ENCODE data around the gene C6orf89. TPM values are rescaled to one million over a fixed set of nuclear protein-coding genes. Genes with fewer than 3 reads are reported as not detected.

The C6orf89 gene
- total and polyA plus RNA-seq, 4 donors, result 42.6 to 69.5 (median 50.4) TPM

DNA sequence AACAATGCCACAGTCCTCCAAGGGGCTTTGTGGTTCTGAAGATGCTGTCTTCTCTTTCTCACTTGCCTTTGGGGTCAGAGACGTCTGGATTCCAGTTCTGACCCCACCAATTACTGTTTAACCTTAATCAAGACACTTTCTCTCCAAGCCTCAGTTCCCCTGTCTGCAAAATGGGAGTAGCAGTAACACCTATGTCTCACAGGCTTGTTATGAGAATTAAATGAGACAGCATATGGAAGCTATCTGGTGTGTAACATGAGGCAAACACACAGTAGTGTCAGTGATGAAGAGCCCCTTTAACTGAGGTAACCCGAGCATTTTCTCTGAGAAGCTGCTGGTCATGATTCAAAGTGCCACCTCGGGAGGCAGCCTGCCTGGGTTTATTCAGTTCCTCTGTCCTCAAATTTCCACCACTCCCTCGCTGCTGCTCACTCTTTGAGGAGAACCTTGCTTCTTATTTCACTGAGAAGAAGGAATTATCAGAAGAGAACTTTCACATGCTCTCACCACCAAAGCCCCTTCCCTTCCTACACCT, 22.8 kb upstream of the C6orf89 start:
- H3K27ac ChIP-seq (ENCODE audit: low read depth, low read length), result no peak overlapping the region
- WGBS (ENCODE audit: insufficient coverage), result 81% methylated on average over 2 of the region's 4 CpGs
- H3K27me3 ChIP-seq (ENCODE audit: control insufficient read depth, insufficient read depth, low read length), result no peaks in the 10 kb centered on the region
- no peak overlapping the region for H3K4me3 ChIP-seq (ENCODE audit: low read depth, low read length)
- peaks cover 22% of the 10 kb centered on the region for H3K36me3 ChIP-seq (ENCODE audit: control insufficient read depth, insufficient read depth, low read length)
- peaks cover 4% of the 10 kb centered on the region for H3K4me1 ChIP-seq (ENCODE audit: control insufficient read depth, insufficient read depth, low read length)
- H3K9me3 ChIP-seq (ENCODE audit: control insufficient read depth, insufficient read depth, low read length), result no peaks in the 10 kb centered on the region
- no peak for DNase-seq (ENCODE audit: low read depth in 4 of 6, low spot score in 6 of 6)

DNA sequence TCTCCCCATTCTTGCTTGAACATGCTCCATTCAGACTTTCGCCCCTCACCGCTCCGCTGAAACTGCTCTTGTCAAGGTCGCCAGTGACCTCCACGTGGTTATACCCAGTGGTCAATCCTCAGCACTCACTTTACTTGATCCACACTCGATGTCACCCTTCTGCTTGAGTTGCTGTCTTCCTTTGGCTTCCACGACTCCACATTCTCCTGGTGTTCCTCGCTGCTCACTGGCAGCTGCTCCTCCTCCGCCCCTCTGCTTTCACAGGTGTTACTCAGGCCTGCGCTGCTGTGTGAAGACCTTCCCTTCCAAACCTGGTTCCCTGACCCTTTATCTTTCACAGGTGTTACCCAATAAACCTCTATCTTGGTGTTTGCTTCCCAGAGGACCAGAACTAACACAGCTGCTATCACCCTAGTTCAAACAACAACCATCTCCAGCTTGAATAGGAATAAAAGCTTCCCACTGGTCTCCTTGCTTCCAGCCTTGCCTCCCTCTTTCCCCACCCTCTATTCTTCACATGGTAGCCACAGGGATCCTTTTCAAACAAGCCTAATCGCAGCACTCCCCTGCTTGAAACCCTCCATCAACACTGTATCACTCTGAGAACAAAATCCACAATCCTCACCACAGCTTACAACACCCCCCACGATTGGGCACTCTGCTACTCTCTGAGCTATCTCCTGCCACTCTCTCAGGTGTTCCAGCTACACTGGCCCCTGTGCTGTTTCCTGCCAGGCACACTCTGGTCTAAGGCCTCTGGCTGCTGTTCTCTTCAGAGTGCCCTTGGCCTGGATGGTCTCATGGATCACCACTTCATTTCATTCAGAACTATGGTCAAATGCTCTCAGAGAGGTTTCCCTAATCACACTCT, 21.8 kb upstream of the C6orf89 start:
- H3K9me3 ChIP-seq (ENCODE audit: control insufficient read depth, insufficient read depth, low read length), result no peaks in the 10 kb centered on the region
- H3K27ac ChIP-seq (ENCODE audit: low read depth, low read length), result no peak overlapping the region
- WGBS (ENCODE audit: insufficient coverage), result 81% methylated on average over 12 of the region's 12 CpGs
- H3K27me3 ChIP-seq (ENCODE audit: control insufficient read depth, insufficient read depth, low read length), result no peaks in the 10 kb centered on the region
- H3K4me3 ChIP-seq (ENCODE audit: low read depth, low read length), result no peak overlapping the region
- H3K36me3 ChIP-seq (ENCODE audit: control insufficient read depth, insufficient read depth, low read length), result peaks cover 25% of the 10 kb centered on the region
- H3K4me1 ChIP-seq (ENCODE audit: control insufficient read depth, insufficient read depth, low read length), result peaks cover 4% of the 10 kb centered on the region
- DNase-seq (ENCODE audit: low read depth in 4 of 6, low spot score in 6 of 6), result no peak

GRCh38 chr6:36865835-36866234, 19.9 kb upstream of the C6orf89 start:
- peaks cover 26% of the 10 kb centered on the region for H3K36me3 ChIP-seq (ENCODE audit: control insufficient read depth, insufficient read depth, low read length)
- no peak overlapping the region for H3K4me3 ChIP-seq (ENCODE audit: low read depth, low read length)
- DNase-seq (ENCODE audit: low read depth in 4 of 6, low spot score in 6 of 6), result no peak
- H3K27me3 ChIP-seq (ENCODE audit: control insufficient read depth, insufficient read depth, low read length), result no peaks in the 10 kb centered on the region
- H3K9me3 ChIP-seq (ENCODE audit: control insufficient read depth, insufficient read depth, low read length), result no peaks in the 10 kb centered on the region
- WGBS (ENCODE audit: insufficient coverage), result no CpG with 5 or more reads among the region's 2 CpGs
- H3K27ac ChIP-seq (ENCODE audit: low read depth, low read length), result no peak overlapping the region
- peaks cover 4% of the 10 kb centered on the region for H3K4me1 ChIP-seq (ENCODE audit: control insufficient read depth, insufficient read depth, low read length)

DNA sequence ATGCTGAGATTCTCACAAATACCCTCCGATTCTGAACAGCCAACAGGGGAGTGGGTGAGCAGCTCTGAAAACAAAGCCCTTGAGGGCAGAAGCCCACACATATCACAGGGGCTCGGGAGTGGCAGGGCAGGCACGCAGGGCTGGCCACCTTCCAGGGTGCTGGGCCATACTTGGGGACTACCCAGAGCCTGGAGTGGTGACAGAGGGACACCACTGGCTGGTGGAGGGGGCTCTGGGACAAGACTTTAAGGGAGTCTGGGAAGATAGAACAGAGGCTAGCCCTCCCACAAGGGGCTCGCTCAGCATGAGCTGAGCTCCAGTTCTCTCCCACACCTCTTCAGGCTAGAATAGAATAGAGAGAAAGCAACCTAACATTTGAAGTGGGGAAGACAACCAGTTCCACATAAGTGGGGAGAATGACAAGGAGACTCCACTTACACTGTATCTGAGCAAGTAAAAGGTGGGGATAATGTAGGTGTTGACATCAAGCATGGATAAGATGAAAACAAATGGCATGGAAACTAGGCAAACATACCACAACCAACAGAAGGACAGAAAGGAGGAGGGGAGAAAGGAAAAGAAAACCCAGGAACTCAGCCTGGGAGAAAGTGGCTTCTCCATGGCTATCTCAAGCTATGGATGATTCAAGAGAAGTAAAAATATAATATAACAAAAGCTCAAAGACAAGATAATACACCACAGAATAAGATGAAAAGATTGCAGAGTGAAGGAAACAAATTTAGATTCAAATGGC, 18.1 kb upstream of the C6orf89 start:
- H3K4me1 ChIP-seq (ENCODE audit: control insufficient read depth, insufficient read depth, low read length), result peaks cover 4% of the 10 kb centered on the region
- H3K27ac ChIP-seq (ENCODE audit: low read depth, low read length), result no peak overlapping the region
- H3K9me3 ChIP-seq (ENCODE audit: control insufficient read depth, insufficient read depth, low read length), result no peaks in the 10 kb centered on the region
- WGBS (ENCODE audit: insufficient coverage), result 33% methylated on average over 1 of the region's 4 CpGs
- no peak for DNase-seq (ENCODE audit: low read depth in 4 of 6, low spot score in 6 of 6)
- no peak overlapping the region for H3K4me3 ChIP-seq (ENCODE audit: low read depth, low read length)
- H3K36me3 ChIP-seq (ENCODE audit: control insufficient read depth, insufficient read depth, low read length), result peaks cover 26% of the 10 kb centered on the region
- no peaks in the 10 kb centered on the region for H3K27me3 ChIP-seq (ENCODE audit: control insufficient read depth, insufficient read depth, low read length)

- 94% methylated on average over 2 of the region's 3 CpGs for WGBS (ENCODE audit: insufficient coverage)
- H3K36me3 ChIP-seq (ENCODE audit: control insufficient read depth, insufficient read depth, low read length), result peaks cover 16% of the 10 kb centered on the region
- no peak overlapping the region for H3K27ac ChIP-seq (ENCODE audit: low read depth, low read length)
- no peaks in the 10 kb centered on the region for H3K9me3 ChIP-seq (ENCODE audit: control insufficient read depth, insufficient read depth, low read length)
- no peak overlapping the region for H3K4me3 ChIP-seq (ENCODE audit: low read depth, low read length)
- DNase-seq (ENCODE audit: low read depth in 4 of 6, low spot score in 6 of 6), result no peak
- H3K4me1 ChIP-seq (ENCODE audit: control insufficient read depth, insufficient read depth, low read length), result peaks cover 4% of the 10 kb centered on the region
- H3K27me3 ChIP-seq (ENCODE audit: control insufficient read depth, insufficient read depth, low read length), result no peaks in the 10 kb centered on the region
Measured at GRCh38 chr6:36871686-36872085, 14.1 kb upstream of the C6orf89 start.

GRCh38 chr6:36873115-36873514, 12.6 kb upstream of the C6orf89 start:
- H3K27me3 ChIP-seq (ENCODE audit: control insufficient read depth, insufficient read depth, low read length), result no peaks in the 10 kb centered on the region
- no CpG with 5 or more reads among the region's 1 CpG for WGBS (ENCODE audit: insufficient coverage)
- no peak overlapping the region for H3K27ac ChIP-seq (ENCODE audit: low read depth, low read length)
- no peaks in the 10 kb centered on the region for H3K9me3 ChIP-seq (ENCODE audit: control insufficient read depth, insufficient read depth, low read length)
- H3K36me3 ChIP-seq (ENCODE audit: control insufficient read depth, insufficient read depth, low read length), result peaks cover 13% of the 10 kb centered on the region
- DNase-seq (ENCODE audit: low read depth in 4 of 6, low spot score in 6 of 6), result no peak
- H3K4me3 ChIP-seq (ENCODE audit: low read depth, low read length), result no peak overlapping the region
- no peaks in the 10 kb centered on the region for H3K4me1 ChIP-seq (ENCODE audit: control insufficient read depth, insufficient read depth, low read length)

DNA sequence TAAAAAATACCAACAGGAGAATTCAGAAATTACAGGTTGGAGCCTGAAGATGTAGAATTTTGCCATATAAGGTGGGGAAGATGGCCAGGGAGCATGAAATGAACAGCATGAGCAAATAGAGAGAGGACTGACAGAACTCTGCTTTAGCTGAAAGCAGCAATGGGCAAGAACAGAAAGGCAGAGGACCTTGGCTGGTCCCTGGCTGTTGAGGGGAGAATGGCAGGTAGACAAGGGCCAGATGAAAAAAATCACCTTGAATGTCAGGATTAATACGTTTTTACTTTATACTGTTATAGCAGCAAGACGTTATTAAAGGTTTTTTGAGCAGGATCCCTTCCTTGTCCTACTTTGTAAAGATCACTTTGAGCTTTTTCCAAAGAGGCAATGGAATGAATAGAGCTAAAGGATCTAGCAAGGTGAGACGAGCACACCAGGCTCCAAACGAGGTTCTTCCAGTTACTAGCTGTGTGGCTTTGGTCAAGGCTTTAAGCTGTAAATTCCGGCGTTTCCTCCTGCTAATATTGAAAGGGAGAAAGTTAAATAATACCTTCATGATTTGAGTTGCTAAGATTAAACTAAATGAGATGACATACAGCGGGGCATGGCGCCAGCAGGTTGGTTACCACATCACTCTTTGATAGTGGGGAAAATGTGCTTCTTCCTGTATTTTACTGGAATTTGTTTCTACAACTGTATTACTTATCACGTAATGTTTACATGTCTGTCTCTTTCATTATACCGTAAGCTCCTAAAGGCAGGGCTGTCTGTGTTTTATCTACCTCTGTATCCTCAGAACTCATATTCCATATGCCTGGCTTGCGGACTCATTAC, 11.9 kb upstream of the C6orf89 start:
- Histone ChIP-seq H3K27me3 (ENCODE audit: control insufficient read depth, insufficient read depth, low read length) (no peaks in the 10 kb centered on the region), H3K36me3 (ENCODE audit: control insufficient read depth, insufficient read depth, low read length) (peaks cover 8% of the 10 kb centered on the region), H3K27ac (ENCODE audit: low read depth, low read length) (peak overlapping the region; percentile 97), H3K9me3 (ENCODE audit: control insufficient read depth, insufficient read depth, low read length) (no peaks in the 10 kb centered on the region), H3K4me1 (ENCODE audit: control insufficient read depth, insufficient read depth, low read length) (no peaks in the 10 kb centered on the region), H3K4me3 (ENCODE audit: low read depth, low read length) (peak overlapping the region; percentile 99)
- DNase-seq (ENCODE audit: low read depth in 4 of 6, low spot score in 6 of 6), result peak in 1 of 6 donors; percentile 30
- WGBS (ENCODE audit: insufficient coverage), result no CpG with 5 or more reads among the region's 11 CpGs

DNA sequence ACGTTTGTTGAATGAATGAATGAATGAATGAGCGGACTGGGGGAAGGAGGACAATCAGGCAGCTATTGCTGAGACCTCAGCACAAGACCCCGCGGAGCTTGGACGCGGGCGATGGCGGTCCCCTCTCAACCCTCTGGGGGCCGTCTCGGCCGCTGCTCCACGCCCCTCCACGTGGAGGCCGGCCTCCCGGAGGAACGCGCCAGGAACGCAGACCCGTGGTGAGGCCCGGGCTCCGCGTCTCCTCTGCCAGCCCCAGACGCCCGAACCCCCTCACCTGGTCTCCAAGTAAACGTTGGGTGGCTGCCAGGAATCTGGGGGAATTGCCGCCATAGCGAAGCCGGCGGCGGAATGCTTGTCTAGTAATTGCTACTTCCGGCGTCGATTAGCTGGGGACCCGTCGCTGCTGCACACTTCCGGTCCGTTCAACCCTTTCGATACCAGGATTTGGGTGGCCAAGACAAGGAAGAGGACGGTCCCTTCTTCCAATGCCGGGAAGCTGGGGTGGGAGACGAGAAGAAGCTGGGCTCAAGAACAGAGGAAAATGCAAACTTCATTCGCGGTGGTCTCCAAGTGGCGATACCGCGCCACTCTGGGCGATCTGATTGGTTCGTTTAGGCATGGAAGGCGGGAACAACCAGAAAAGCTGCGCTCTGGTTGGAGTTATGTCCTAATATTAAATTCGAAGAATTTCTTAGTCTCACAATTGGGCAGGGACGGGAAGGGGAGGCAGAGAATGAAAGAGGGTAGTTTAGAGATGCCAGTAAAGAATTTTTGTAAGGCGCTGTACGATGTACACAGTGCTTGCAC, 11.1 kb upstream of the C6orf89 start, which contains the start of gene PPIL1:
PPIL1 (minus strand) TSS at position 361 of the 807 bp plus-strand sequence; CDS start at position 330, 31 bp downstream.
- H3K27me3 ChIP-seq (ENCODE audit: control insufficient read depth, insufficient read depth, low read length), result no peaks in the 10 kb centered on the region
- peak within 1 kb of the TSS; percentile 97 for H3K27ac ChIP-seq (ENCODE audit: low read depth, low read length)
- WGBS (ENCODE audit: insufficient coverage), result under 1% methylated on average over 49 of the region's 54 CpGs
- no peaks in the 10 kb centered on the region for H3K9me3 ChIP-seq (ENCODE audit: control insufficient read depth, insufficient read depth, low read length)
- H3K4me1 ChIP-seq (ENCODE audit: control insufficient read depth, insufficient read depth, low read length), result no peaks in the 10 kb centered on the region
- DNase-seq (ENCODE audit: low read depth in 4 of 6, low spot score in 6 of 6), result peak; percentile 83 to 98 (median 92)
- peak within 1 kb of the TSS; percentile 99 for H3K4me3 ChIP-seq (ENCODE audit: low read depth, low read length)
- H3K36me3 ChIP-seq (ENCODE audit: control insufficient read depth, insufficient read depth, low read length), result peaks cover 3% of the 10 kb centered on the region
